Central memory CD4-positive, alpha-beta T cell (primary cell): Measurements from ENCODE around the gene VANGL2.
"Not testable (repeated sequence)": the region's sequence is repeated elsewhere in the genome, so short reads cannot be mapped to it uniquely, and the experiment has no call there.

Experiments used
- DNase-seq: peaks from one replicate; pipeline ENCODE4 v3.0.0; 2022

VANGL2 gene

GRCh38 chr1:160370561-160371345, 29.6 kb upstream of the VANGL2 start:
- no peak for DNase-seq

- no peak for DNase-seq
Observed at GRCh38 chr1:160371346-160371631, 29.1 kb upstream of the VANGL2 start.

GRCh38 chr1:160371756-160372155, 28.6 kb upstream of the VANGL2 start:
- no peak for DNase-seq

DNA sequence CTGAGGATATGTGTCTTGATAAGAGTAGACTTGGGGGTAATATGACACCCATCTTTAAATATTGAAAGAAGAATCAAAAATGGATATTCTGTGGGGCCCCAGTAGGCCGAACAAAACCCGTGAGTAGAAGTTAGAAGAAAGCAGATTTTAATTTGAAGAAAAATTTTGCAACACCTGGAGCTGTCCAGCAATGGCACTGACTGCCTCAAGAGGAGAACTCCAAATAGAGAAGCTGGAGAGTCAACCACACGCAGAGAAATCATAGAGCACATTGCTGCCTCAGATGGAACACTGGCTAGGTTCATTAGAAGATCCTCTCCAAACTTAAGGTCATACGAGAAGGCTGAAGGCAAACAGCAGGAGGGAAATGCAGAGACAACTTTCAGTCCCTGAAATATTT, 26.7 kb upstream of the VANGL2 start:
- DNase-seq, result no peak

GRCh38 chr1:160374306-160375110, 25.9 kb upstream of the VANGL2 start:
- no peak for DNase-seq

DNA sequence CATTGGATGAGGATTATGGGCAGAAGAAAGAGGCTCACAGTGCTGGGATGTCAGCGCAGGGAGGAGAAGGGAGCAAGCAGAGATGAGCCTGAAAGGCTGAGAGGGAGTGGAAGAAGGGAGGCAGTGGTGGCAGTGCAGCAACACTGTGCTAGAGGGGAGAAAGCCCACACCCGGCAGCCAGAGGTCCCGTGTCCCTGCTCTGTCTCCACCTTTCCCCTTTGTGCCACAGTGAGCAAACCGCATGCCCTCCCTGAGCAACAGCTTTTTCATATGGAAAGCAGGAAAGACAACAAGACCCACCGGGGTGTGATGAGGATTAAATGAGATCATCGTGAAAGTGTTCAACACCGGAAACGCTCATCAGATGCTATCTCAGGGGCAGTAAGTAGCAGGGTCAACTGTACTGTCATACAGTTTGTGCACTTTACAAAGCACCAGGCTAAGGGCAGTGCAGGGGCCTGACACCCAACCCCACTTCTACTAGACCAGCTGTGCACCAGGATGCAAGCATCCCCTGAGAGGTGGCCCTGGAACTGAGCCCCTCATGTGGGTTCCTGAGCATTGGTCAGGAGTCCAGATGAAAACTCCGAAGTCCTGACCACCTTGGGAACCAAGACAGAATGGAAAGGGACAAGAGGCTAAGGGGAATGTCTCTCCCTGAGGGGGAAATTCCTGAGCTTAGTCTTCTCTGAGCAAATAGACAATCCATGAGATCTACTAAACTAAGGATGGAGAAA, 24.4 kb upstream of the VANGL2 start:
- DNase-seq, result no peak

- peak; percentile 35 for DNase-seq
Observed at GRCh38 chr1:160376525-160377131, 23.7 kb upstream of the VANGL2 start.

- no peak for DNase-seq
Observed at GRCh38 chr1:160377585-160378206, 22.7 kb upstream of the VANGL2 start.

GRCh38 chr1:160384812-160385211, 15.6 kb upstream of the VANGL2 start:
- not testable (repeated sequence) for DNase-seq

DNA sequence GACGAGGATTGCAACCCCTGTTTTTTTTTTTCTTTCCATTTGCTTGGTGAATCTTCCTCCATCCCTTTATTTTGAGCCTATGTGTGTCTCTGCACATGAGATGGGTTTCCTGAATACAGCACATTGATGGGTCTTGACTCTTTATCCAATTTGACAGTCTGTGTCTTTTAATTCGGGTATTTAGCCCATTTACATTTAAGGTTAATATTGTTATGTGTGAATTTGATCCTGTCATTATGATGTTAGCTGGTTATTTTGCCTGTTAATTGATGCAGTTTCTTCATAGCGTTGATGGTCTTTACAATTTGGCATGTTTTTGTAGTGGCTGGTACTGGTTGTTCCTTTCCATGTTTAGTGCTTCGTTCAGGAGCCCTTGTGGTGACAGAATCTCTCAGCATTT, 12.0 kb upstream of the VANGL2 start:
- not testable (repeated sequence) for DNase-seq

GRCh38 chr1:160394673-160395072, 5.7 kb upstream of the VANGL2 start:
- no peak for DNase-seq

- DNase-seq, result no peak
Observed at GRCh38 chr1:160397651-160398050, 2.7 kb upstream of the VANGL2 start.

GRCh38 chr1:160398823-160399222, 1.5 kb upstream of the VANGL2 start:
- no peak for DNase-seq

DNA sequence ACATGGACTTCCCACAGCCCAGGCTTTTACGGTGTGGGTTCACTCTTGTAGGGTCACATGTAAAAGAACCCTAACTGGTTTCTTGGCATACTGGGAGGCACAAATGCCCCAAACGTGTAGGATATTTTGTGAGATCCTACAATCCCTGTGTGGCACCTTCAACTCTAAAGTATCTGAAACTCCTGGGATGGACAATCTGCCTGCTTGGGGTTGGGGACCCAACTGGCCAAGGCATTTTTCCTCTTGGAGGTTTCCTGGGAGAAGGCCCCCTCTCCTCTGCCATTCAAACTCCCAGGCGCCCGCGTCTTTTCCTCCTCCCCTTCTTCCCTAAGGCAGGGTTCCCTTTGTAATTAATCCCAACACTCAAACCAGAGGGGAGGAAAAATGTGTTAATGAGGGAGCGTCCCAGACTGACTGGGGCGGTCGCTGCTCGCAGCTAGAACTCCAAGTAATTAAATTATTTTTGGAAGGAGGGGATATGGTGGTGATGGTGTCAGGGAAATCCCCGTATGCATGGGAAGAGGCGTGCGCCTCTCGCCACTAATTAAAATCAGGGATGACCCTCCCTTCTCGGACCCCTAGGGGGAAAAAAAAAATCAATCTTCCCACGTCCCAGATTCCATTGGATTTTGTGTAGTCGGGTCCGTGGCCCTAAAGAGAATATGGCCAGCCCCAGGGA, 681 bp upstream of the VANGL2 start:
- no peak for DNase-seq

DNA sequence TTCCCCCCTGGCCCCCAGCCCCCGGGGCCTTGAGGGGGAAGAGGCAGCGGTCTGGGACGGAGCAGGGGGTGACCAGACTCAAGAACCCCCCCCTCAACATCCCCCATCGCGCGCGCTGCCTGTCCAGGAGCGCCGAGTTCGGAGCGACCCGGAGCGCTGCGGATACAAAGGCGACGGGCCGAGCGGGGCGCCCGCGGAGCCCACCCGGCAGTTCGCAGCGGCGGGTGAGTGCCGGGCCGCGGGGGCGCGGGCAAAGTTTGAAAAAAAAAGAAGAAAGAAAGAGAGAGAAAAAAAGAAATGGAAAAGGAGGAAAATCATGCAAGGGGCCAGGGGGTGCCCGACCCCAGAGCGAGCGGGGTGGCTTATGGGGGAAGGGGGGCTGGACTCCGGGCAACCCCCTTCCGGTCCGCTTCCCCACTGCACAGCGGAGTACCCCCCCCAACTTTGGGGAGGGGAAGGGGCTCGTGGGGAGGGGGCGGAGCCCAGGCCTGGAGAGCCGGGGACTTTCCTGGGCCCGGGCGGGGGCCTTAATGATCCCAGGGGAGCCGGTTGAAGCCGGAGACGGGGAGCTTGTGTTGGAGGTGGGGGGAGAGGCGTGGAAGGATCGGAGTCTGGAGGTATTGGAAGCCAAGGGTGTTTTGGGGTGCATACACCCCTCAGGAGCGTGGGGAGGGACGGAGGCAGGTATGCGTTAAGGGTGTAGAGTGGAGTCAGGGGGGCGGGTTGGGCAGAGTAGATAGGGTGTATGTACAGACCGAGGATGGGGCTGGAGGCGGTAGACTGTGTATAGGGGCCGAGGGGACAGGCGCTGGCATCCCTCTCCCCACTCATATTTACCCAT, 502 bp downstream of the VANGL2 start:
- DNase-seq, result no peak

- no peak for DNase-seq
Observed at GRCh38 chr1:160401487-160401805, 1.1 kb downstream of the VANGL2 start.

GRCh38 chr1:160402001-160402795, 1.8 kb downstream of the VANGL2 start:
- no peak for DNase-seq

GRCh38 chr1:160403244-160403643, 2.9 kb downstream of the VANGL2 start:
- no peak for DNase-seq

- no peak for DNase-seq
Observed at GRCh38 chr1:160404094-160404493, 3.7 kb downstream of the VANGL2 start.

- no peak for DNase-seq
Observed at GRCh38 chr1:160405331-160405877, 5.0 kb downstream of the VANGL2 start.
